HEK293 (cell line): Measurements from ENCODE around the gene COL6A1.

Source experiments
- CTCF ChIA-PET: fragments of 350-600 bp; formaldehyde crosslinking; extraction: SDS; loops from one replicate; lab custom pipeline; 2021; ENCODE audit warnings: antibody characterized with exemption; lab: Yijun Ruan, JAX
- POLR2A ChIA-PET: fragments of 300-600 bp; formaldehyde crosslinking; extraction: SDS; loops from one replicate; lab custom pipeline; 2020; ENCODE audit warnings: antibody characterized with exemption, inconsistent platforms; lab: Yijun Ruan, JAX
- H3K27ac ChIP-seq: fragments of 200-500 bp; sonication (Bioruptor generic); 2 replicates; pipeline ENCODE4 v1.5.1; 2014; ENCODE audit warnings: low read depth, low read length, control low read depth, inconsistent platforms; ENCODE audit errors: extremely low read depth
- H3K36me3 ChIP-seq, 2 experiments: fragments of 200-500 bp in 1 of 2; sonication (Bioruptor generic) in 1 of 2; 1 replicate in 1 of 2; 2 replicates in 1 of 2; pipeline ENCODE4 v1.5.1; 2014 to 2017; ENCODE audit warnings: inconsistent platforms in 2 of 2, low read length in 2 of 2; ENCODE audit not compliant: control insufficient read depth in 2 of 2, insufficient read depth in 1 of 2
- H3K4me1 ChIP-seq: fragments of 200-500 bp; sonication (Bioruptor generic); 2 replicates; pipeline ENCODE4 v1.5.1; 2014; ENCODE audit warnings: mild to moderate bottlenecking, low read length, inconsistent platforms; ENCODE audit not compliant: control insufficient read depth, insufficient read depth
- H3K4me3 ChIP-seq: 2 replicates; pipeline ENCODE4 v1.5.1; 2011; ENCODE audit warnings: low read depth, mild to moderate bottlenecking, control low read depth, low read length, moderate library complexity
- H3K9me3 ChIP-seq: fragments of 200-500 bp; sonication (Bioruptor generic); 2 replicates; pipeline ENCODE4 v1.5.1; 2014; ENCODE audit warnings: low read depth, low read length, inconsistent platforms; ENCODE audit not compliant: control insufficient read depth, insufficient read depth
- BCL11A ChIP-seq: fragments of 450-650 bp; formaldehyde crosslinking; IDR thresholded peaks from 2 replicates; pipeline ENCODE4 v1.5.1; 2016; ENCODE audit warnings: low read depth, missing biosample characterization, missing genetic modification characterization
- GLI4 ChIP-seq: fragments of 450-650 bp; formaldehyde crosslinking; IDR thresholded peaks from 2 replicates; pipeline ENCODE4 v1.5.1; 2016; ENCODE audit warnings: missing biosample characterization, missing genetic modification characterization
- GLIS2 ChIP-seq: fragments of 450-650 bp; formaldehyde crosslinking; IDR thresholded peaks from 2 replicates; pipeline ENCODE4 v1.5.1; 2016; ENCODE audit warnings: missing biosample characterization, missing genetic modification characterization
- KLF1 ChIP-seq: fragments of 450-650 bp; formaldehyde crosslinking; IDR thresholded peaks from 2 replicates; pipeline ENCODE4 v1.5.1; 2016; ENCODE audit warnings: missing biosample characterization, missing genetic modification characterization
- YY2 ChIP-seq: fragments of 450-650 bp; formaldehyde crosslinking; IDR thresholded peaks from 2 replicates; pipeline ENCODE4 v1.5.1; 2016; ENCODE audit warnings: missing biosample characterization, missing genetic modification characterization
- ZBTB8A ChIP-seq: fragments of 450-650 bp; formaldehyde crosslinking; IDR thresholded peaks from 2 replicates; pipeline ENCODE4 v1.5.1; 2016; ENCODE audit warnings: missing biosample characterization, missing genetic modification characterization
- ZIC2 ChIP-seq: fragments of 450-650 bp; formaldehyde crosslinking; IDR thresholded peaks from 2 replicates; pipeline ENCODE4 v1.5.1; 2016; ENCODE audit warnings: missing biosample characterization, missing genetic modification characterization
- ZNF133 ChIP-seq: fragments of 450-650 bp; formaldehyde crosslinking; IDR thresholded peaks from 2 replicates; pipeline ENCODE4 v1.5.1; 2016; ENCODE audit warnings: missing biosample characterization, missing genetic modification characterization
- ZNF560 ChIP-seq: fragments of 450-650 bp; formaldehyde crosslinking; IDR thresholded peaks from 2 replicates; pipeline ENCODE4 v1.5.1; 2017; ENCODE audit warnings: missing biosample characterization, missing genetic modification characterization, borderline replicate concordance
- ZNF596 ChIP-seq: fragments of 450-650 bp; IDR thresholded peaks from 2 replicates; pipeline ENCODE4 v1.5.0; 2018; ENCODE audit warnings: missing biosample characterization, mild to moderate bottlenecking, missing genetic modification characterization, moderate library complexity
- ZNF768 ChIP-seq: fragments of 450-650 bp; formaldehyde crosslinking; IDR thresholded peaks from 2 replicates; pipeline ENCODE4 v1.5.1; 2018; ENCODE audit warnings: missing biosample characterization, mild to moderate bottlenecking, missing genetic modification characterization
- ZNF837 ChIP-seq: fragments of 450-650 bp; formaldehyde crosslinking; IDR thresholded peaks from 2 replicates; pipeline ENCODE4 v1.5.1; 2016; ENCODE audit warnings: missing biosample characterization, missing genetic modification characterization
- TF ChIP-seq, protein P1 (sequence below): fragments of 450-650 bp; formaldehyde crosslinking; IDR thresholded peaks from 2 replicates; pipeline ENCODE4 v1.5.1; 2017; ENCODE audit warnings: missing biosample characterization, missing genetic modification characterization
- TF ChIP-seq, protein P2 (sequence below): fragments of 450-650 bp; formaldehyde crosslinking; IDR thresholded peaks from 2 replicates; pipeline ENCODE4 v1.5.1; 2016; ENCODE audit warnings: missing biosample characterization, missing genetic modification characterization
- TF ChIP-seq, protein P3 (sequence below): fragments of 450-650 bp; formaldehyde crosslinking; IDR thresholded peaks from 2 replicates; pipeline ENCODE4 v1.5.1; 2016; ENCODE audit warnings: missing biosample characterization, missing genetic modification characterization

COL6A1 gene

DNA sequence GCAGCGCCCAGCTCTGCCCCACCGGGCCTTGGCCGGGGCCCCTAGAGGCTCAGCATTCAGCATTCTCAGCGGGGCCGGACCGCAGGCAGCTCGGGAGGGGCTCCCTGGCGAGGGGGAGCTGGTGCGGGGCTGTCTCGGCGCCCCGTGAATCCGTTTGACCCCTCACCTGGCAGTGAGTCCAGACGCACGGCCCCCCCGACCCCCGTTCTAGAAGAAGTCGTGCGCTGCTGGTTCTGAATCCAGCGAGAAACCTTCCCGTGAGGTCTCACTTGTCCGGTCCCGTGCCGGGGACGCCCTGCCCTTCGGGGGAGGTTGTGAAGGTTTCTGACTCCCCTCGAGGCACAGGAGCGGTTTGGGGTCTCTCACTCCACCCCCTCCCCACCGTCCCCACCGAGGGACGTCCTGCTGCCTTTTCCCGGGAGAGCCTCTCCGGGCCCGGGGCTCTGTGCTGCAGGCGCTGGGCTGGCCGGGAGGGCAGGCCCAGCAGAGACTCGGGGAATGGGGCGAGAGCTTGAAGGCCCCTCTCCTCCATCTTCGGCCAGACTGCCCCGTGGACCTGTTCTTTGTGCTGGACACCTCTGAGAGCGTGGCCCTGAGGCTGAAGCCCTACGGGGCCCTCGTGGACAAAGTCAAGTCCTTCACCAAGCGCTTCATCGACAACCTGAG lies 655 bp downstream of the COL6A1 start (continued):
- TF ChIP-seq, protein P1, sequence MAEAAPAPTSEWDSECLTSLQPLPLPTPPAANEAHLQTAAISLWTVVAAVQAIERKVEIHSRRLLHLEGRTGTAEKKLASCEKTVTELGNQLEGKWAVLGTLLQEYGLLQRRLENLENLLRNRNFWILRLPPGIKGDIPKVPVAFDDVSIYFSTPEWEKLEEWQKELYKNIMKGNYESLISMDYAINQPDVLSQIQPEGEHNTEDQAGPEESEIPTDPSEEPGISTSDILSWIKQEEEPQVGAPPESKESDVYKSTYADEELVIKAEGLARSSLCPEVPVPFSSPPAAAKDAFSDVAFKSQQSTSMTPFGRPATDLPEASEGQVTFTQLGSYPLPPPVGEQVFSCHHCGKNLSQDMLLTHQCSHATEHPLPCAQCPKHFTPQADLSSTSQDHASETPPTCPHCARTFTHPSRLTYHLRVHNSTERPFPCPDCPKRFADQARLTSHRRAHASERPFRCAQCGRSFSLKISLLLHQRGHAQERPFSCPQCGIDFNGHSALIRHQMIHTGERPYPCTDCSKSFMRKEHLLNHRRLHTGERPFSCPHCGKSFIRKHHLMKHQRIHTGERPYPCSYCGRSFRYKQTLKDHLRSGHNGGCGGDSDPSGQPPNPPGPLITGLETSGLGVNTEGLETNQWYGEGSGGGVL (tag by site-specific recombination), result no peak
- TF ChIP-seq GLI4 (no peak), GLIS2 (tag by site-specific recombination) (peak; percentile 70), ZNF768 (tag by site-specific recombination) (no peak), KLF1 (tag by site-specific recombination) (no peak), ZNF837 (no peak), YY2 (tag by site-specific recombination) (no peak), ZNF133 (no peak), ZIC2 (peak; percentile 87)
- TF ChIP-seq, protein P2, sequence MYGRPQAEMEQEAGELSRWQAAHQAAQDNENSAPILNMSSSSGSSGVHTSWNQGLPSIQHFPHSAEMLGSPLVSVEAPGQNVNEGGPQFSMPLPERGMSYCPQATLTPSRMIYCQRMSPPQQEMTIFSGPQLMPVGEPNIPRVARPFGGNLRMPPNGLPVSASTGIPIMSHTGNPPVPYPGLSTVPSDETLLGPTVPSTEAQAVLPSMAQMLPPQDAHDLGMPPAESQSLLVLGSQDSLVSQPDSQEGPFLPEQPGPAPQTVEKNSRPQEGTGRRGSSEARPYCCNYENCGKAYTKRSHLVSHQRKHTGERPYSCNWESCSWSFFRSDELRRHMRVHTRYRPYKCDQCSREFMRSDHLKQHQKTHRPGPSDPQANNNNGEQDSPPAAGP (tag by site-specific recombination), result peak; percentile 4; the same call in 1 of the 2 replicates
- TF ChIP-seq, protein P3, sequence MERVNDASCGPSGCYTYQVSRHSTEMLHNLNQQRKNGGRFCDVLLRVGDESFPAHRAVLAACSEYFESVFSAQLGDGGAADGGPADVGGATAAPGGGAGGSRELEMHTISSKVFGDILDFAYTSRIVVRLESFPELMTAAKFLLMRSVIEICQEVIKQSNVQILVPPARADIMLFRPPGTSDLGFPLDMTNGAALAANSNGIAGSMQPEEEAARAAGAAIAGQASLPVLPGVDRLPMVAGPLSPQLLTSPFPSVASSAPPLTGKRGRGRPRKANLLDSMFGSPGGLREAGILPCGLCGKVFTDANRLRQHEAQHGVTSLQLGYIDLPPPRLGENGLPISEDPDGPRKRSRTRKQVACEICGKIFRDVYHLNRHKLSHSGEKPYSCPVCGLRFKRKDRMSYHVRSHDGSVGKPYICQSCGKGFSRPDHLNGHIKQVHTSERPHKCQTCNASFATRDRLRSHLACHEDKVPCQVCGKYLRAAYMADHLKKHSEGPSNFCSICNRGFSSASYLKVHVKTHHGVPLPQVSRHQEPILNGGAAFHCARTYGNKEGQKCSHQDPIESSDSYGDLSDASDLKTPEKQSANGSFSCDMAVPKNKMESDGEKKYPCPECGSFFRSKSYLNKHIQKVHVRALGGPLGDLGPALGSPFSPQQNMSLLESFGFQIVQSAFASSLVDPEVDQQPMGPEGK (tag by site-specific recombination), result peak; percentile 83; the same call in 1 of the 2 replicates
- TF ChIP-seq, all 188 proteins: peak for 14

DNA sequence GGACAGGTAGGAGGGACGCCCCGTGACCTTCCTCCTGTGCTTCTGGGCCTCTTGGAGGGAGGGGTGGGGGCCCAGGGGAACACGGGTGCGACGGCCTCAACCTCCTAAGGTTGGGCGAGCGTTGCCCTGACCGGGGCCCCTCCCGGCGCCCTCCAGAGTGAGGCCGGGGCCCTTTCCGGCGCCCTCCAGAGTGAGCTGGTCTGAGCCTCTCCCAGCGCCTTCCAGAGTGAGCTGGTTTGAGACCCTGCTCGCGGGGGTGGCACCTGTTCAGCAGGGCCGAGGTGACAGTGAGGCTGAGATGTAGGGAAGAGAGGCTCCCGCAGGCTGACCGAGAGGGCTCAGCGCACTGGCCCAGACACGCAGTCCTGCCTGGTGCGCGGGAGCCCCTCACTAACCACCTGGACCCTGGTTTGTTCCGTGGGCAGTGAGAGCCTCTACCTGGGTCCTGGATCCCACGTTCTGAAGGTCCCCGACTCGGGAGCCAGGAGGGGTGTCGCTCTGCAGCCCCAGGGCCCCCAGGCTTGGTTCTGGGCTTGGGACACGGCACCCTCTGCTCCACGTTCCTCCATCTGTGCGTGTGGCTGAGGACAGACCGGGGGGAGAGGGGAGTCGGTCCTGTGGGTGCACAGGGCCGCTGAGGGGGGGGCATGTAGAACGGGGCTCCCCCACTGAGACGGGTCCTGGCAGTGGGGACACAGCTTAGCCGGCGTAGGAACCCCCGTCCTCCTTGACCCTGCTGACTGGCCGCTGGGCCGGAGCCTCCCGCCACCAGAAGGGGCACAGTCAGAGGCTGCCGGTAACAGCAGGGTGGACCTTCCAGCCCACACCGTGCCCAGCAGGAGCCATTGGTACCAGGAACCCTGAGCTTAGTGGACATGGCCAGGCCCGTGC lies 1.4 kb downstream of the COL6A1 start:
- TF ChIP-seq BCL11A (tag by site-specific recombination) (peak; percentile 12; the same call in 1 of the 2 replicates), ZIC2 (peak; percentile 75), ZNF560 (no peak), ZBTB8A (tag by site-specific recombination) (peak; percentile 27; the same call in 1 of the 2 replicates), ZNF596 (peak; percentile 42; the same call in 1 of the 2 replicates)
- TF ChIP-seq, protein P3 (tag by site-specific recombination), result peak; percentile 17; the same call in 1 of the 2 replicates
- TF ChIP-seq, all 188 proteins: peak for 5
- peaks cover 10 to 36% of the 10 kb centered on the region in 2 experiments; a peak in 2 of 3 replicates for H3K36me3 ChIP-seq
- no peak overlapping the region for H3K27ac ChIP-seq
- H3K4me1 ChIP-seq, result peaks cover 6% of the 10 kb centered on the region
- no peak overlapping the region for H3K4me3 ChIP-seq
- ChIA-PET CTCF (no interaction called here), POLR2A (no interaction called here)
- no peaks in the 10 kb centered on the region for H3K9me3 ChIP-seq
